Measurements from ENCODE around the gene VCY. TPM values are rescaled to one million over a fixed set of nuclear protein-coding genes. Genes with fewer than 3 reads are reported as not detected.

VCY gene
- total and polyA plus RNA-seq, 2 of the 4 experiments (the other 2 are of a cell fraction) = not detected

Other genes with a start within 250 kb of the VCY start
- not detected in 2 replicates for gene VCY1B, start 69.8 kb upstream of the VCY start, total RNA-seq (2012; rRNA removed)
- not detected in 2 replicates for gene VCY1B, start 69.8 kb upstream of the VCY start, polyA plus RNA-seq (2012; rRNA removed)

Data from IMR-90 (cell line).